Suprapubic skin (tissue), 3 donors: ENCODE results near the gene TUBB4B.
"Not testable (repeated sequence)": the region's sequence is repeated elsewhere in the genome, so short reads cannot be mapped to it uniquely, and the experiment has no call there.

Experiments
- POLR2AphosphoS5 ChIP-seq, 3 donors: sonication (generic); formaldehyde crosslinking; IDR thresholded peaks; one replicate each; pipeline ENCODE4 v1.6.1; 2017; ENCODE audit warnings: antibody characterized with exemption in 3 of 3
- TF ChIP-seq, protein P1 (sequence below), 2 donors: fragments of 200-600 bp in 1 of 2; fragments of 450-650 bp in 1 of 2; sonication (generic) in 1 of 2; IDR thresholded peaks; one replicate each; pipeline ENCODE4 v1.5.1; 2016 to 2019; ENCODE audit warnings: antibody characterized with exemption in 2 of 2, mild to moderate bottlenecking in 1 of 2, moderate library complexity in 1 of 2

DNA sequence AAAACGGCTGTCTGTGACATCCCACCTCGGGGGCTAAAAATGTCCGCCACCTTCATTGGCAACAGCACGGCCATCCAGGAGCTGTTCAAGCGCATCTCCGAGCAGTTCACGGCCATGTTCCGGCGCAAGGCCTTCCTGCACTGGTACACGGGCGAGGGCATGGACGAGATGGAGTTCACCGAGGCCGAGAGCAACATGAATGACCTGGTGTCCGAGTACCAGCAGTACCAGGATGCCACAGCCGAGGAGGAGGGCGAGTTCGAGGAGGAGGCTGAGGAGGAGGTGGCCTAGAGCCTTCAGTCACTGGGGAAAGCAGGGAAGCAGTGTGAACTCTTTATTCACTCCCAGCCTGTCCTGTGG is 2.2 kb downstream of the TUBB4B start:
- TF ChIP-seq, protein P1, sequence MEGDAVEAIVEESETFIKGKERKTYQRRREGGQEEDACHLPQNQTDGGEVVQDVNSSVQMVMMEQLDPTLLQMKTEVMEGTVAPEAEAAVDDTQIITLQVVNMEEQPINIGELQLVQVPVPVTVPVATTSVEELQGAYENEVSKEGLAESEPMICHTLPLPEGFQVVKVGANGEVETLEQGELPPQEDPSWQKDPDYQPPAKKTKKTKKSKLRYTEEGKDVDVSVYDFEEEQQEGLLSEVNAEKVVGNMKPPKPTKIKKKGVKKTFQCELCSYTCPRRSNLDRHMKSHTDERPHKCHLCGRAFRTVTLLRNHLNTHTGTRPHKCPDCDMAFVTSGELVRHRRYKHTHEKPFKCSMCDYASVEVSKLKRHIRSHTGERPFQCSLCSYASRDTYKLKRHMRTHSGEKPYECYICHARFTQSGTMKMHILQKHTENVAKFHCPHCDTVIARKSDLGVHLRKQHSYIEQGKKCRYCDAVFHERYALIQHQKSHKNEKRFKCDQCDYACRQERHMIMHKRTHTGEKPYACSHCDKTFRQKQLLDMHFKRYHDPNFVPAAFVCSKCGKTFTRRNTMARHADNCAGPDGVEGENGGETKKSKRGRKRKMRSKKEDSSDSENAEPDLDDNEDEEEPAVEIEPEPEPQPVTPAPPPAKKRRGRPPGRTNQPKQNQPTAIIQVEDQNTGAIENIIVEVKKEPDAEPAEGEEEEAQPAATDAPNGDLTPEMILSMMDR (IDR thresholded peaks at IDR 0.05): not testable (repeated sequence)
- TF ChIP-seq POLR2AphosphoS5 (IDR thresholded peaks at IDR 0.05): not testable (repeated sequence)
